Measurements from ENCODE around the gene PCDH17.

PCDH17 gene

DNA sequence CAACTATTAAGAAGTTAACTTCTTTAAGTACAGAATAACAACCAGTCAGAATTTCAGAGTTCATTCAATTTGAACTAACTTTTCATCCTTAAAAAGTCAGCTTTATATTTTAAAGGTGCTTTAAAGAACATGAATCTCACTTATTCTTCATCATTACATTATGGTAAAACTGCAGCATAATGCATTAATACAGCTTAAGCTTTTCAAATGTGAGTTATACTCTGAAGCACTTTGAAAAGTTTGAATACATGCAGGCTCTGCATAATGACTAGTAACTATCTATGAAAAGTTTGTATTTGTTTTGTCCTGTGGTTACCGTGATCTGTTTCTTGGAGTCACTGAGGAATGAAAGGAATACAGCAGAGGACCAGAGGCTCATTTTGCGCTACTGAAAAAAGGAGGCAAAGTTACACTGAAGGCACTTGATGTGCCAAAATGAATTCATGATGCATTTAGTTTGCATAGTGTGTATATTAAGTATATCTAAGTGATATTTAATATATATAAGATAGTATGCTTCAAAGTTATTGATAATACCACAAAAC, 4.1 kb downstream of the PCDH17 start:
- DNase-seq, result no peak

- no peak for DNase-seq
Observed at GRCh38 chr13:57636816-57637215, 5.3 kb downstream of the PCDH17 start.

DNA sequence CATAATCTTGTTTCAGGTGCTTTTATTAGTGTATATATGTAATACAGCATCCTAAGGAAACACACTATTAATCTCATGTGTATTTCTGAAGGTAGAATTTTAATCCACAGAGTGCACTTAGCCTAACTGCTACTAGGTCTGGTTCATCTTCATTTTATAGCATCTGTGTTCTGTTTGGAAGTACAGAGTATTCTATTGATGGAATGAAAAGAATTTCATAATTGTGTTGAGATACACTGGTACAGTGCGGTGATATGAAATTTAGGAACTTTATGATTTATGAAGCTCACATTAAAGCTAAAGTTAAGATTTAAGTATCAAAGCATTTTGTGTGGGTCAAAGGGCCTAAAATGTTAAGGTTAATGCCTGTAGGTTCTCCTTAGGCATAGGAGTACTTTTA, 6.0 kb downstream of the PCDH17 start:
- DNase-seq, result no peak

GRCh38 chr13:57638186-57638890, 6.8 kb downstream of the PCDH17 start:
- DNase-seq, result no peak

- no peak for DNase-seq
Observed at GRCh38 chr13:57640607-57641006, 9.1 kb downstream of the PCDH17 start.

DNA sequence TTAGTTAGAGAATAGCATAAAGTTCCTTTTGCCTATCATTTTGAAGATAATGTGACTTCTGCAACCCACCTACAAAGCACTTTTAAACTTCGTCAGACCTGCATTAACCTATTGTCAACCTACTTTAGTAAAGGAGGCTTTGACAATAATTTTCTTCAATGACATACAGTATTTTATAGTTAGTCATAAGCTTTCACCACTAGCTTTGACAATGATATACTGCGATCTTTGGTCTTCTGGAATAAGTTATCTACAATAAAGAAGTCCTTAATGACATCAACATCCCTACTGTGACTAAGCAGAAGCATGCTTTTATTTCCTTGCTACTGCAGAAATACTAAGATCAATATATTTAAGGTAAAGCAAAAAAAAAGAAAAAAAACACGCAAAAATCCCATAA, 9.5 kb downstream of the PCDH17 start:
- DNase-seq, result no peak

DNA sequence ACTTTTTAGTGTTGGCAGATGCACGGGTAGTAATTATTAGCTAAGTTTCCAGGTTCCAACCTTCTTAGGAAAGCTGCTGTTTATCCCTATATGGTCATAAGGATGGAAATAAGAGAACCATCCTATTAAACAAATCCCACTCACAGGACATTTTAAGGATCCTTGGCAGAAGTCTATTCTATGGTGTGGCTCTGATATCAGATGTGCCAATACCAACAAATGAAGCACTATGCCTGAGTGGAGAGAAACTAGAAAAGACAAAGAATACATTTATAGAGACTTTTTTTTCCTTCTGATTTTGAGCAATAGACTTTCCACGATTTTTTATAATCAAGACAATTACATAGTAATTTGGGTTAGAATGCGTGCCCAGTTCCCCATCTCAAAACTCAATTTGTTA, 12.6 kb downstream of the PCDH17 start:
- DNase-seq, result no peak

DNA sequence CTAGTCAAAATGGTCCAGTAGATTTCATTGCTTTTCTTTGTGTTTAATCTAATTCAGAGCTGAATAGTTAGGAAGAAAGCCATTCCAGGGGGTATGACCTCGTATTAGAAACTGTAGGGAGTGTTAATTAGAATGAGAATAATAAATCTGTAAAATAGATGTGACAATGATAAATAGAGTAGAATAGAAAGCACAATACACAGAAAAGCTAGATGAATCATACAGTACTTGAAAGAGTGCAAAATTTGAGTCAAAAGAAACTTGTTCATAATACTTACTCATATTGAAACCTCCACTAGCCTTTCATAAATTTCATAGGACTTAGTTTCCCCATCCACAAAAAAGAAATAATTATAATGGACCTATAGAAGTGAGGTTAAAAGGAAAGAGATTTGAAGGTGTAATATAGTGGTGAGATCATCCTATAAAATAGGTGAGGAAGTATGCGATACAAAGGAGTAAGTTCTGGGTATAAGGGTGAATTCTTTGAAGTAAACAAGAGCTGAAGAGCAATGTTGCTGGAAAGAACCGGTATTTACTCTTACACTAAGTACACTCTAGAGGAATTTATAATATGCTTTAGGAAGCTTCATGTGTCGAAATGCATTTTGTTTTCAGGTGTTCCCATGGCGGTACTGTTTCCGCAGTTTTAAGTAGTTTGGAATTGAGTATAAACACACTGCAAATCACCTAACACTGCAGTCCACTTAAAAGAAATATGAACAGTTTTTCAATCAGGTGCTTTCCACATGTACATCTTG, 21.9 kb downstream of the PCDH17 start:
- DNase-seq, result no peak

- DNase-seq, result no peak
Observed at GRCh38 chr13:57665481-57665880, 33.9 kb downstream of the PCDH17 start.

DNA sequence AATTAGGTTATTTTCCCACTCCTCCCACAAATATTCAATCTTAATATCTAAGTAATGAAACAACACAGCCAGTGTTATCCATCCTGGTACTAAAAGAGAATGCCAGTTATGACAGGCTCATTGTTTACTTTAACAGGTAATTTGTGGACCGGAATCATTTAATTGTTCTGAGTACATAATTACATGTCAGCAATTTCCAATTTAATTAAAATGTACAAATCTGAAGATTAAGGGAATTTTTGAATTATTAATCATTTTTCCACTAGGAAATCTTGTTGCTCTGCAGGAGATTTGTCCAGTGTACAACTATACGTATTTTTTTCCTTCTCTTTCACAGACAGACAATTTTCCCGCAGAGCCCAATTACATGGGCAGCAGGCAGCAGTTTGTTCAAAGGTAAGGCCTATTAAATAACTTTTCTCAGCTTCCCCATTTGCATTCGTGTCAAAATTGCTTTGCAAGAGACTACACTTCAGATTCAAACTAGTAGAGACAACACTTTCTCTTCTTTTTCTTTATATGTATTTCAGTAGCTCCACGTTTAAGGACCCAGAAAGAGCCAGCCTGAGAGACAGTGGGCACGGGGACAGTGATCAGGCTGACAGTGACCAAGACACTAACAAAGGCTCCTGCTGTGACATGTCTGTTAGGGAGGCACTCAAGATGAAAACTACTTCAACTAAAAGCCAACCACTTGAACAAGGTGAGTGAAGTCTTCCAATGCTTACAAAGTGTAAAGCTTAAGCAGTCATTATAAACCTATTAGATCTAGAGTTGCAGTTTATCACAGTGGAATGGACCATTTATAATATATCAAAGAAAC, 34.8 kb downstream of the PCDH17 start:
- no peak for DNase-seq

DNA sequence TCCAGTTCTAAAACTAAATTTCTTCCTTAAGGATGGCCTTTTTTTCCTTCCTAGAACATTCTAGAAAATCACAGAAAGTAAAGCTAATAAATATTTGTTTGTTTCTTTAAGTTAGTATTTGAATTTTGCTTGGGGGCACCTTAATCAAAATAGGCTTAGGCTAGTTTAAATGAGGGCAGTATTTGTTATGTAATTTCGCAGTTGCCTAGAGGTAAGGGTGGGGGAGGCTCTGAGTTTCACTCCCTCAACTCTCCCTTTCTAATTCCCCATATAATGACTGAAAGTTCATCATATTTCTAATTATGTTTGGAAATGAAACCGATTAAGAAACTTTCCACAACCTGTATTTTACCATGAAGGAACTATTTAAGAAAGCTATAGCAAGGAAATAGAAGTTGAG, 40.6 kb downstream of the PCDH17 start:
- DNase-seq, result no peak

DNA sequence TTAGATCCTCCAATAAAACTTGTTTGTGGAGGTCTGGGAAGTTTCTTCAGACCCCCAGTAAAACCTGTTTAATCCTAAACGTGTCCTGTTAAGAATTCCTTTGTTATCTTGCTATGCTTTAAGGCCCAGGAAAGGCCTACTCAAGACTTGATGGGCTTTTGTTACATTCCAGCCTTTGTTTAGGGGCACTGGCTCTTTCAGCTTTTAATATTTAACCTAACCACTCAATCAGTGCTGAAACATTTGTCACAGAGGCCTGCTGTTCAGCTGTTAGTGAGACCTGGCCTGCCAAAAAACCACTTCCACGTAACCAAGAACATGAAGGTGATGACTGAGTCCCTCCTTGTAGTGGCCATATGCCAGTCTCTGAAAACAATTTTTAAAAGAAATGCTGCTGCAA, 41.7 kb downstream of the PCDH17 start:
- no peak for DNase-seq

DNA sequence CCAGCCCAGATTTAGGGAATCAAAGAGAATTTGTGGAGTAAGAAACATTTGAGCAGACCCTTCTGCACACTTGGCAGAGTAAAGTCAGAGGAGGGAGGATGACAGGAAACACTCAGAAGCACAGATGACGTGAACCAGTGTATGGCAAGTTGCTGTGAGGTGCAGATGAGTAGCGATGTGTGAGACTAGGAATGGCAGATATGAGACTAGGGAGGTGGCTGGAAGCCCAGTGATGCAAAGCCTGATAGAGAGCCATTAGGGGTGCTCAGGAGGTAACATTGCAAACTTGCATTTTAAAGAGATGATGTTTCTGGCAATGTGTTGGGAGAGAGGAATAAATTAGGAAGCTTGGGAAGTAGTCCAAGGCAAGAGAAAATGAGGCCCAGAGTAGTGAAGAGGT, 44.0 kb downstream of the PCDH17 start:
- DNase-seq, result no peak

DNA sequence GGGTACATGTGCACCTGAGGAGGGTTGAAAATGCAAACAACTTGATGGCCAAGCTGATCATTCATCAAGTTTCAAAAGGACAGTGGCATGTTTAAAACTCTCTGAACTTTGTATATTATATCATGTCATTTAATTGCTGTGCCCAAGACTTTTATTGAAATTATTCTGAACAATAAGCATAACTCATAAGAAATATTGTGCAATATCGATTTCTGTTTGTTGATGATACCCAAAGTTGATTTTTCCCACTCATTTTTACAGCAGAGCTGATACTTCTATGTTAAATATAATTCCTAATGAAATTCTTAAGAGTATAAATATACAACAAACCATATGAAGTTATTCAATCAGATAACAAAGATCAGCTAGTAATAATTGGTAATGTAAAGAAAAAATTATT, 49.1 kb downstream of the PCDH17 start:
- DNase-seq, result no peak

DNA sequence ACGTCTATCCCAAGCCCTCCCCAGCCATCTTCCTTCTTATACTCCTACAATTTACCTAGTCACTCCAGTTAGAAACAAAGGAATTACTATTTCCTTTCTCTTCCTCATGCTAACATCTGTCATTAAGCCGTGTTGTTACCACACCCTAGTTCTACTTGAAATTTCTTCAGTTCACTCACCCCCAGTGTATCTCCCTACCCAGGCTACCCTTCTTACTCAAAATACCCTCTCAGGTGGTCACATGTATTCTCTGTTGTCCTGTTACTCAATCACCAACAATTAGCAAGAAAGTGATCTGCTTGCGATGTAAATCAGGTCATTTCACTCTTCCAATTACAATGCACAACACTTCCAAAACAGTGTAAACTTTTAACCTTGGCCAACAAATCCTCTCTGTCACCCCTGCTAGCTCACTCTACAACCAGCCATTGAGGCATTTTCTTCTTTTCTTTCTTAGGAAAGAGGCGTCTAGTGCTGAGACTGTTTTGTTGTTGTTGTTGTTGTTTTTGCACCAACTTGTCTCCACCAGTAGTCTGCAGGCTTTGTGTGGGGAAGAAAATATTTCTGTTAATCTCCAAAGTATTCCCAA, 50.7 kb downstream of the PCDH17 start:
- DNase-seq, result no peak

DNA sequence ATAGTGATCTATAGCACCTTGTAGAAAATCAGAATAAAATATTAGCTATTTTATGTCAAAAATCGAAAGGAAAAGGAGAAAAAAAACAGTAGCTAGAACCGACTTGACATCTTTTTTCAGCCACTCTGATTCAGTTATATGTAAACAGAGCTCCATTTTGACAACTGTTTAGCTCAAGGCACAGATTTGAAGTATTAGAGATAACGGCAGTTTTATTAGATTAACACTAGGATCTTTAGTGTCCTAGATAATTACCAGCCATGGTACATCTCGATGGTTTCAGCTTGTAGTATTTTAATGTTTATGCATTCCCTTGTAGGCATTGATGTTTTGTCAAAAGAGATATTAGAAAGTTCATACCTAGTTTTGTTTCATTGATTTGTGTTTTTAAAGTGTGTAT, 67.3 kb downstream of the PCDH17 start:
- no peak for DNase-seq

- no peak for DNase-seq
Observed at GRCh38 chr13:57704031-57704430, 72.5 kb downstream of the PCDH17 start.

GRCh38 chr13:57716295-57716694, 84.8 kb downstream of the PCDH17 start:
- DNase-seq, result no peak

GRCh38 chr13:57724486-57725272, 93.1 kb downstream of the PCDH17 start:
- DNase-seq, result no peak

- no peak for DNase-seq
Observed at GRCh38 chr13:57725480-57725879, 93.9 kb downstream of the PCDH17 start.

GRCh38 chr13:57726981-57727380, 95.4 kb downstream of the PCDH17 start:
- DNase-seq, result no peak

DNA sequence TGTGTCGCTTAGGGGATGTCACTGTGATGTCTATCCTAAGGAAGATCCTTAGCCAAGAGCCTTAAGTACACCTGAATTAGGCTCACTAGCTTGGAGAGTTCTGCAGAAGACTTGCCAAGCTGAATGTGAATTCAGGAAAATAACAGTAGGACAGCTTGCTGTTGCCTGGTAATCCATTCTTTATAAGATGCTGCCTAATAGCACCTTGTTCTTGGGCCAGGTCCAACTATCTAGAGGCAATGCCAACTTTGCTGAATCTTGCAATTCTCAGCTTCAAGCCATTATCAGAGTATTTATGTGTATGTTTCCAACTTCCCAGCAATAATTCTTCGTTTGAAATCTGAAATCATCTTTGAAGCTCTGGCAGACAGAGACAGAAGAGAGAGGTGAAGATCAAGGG, 102.8 kb downstream of the PCDH17 start:
- DNase-seq, result no peak
